Thyroid gland (tissue), 4 donors: ENCODE data around the gene CDYL. TPM values are rescaled to one million over a fixed set of nuclear protein-coding genes. Genes with fewer than 3 reads are reported as not detected.

ENCODE experiments used
- DNase-seq, 2 donors: peaks; one replicate each; pipeline ENCODE4 v3.0.0-alpha.2; 2019
- H3K27ac ChIP-seq, 3 donors: fragments of 200-600 bp; sonication (generic); 1 replicate in 2 of 3; 2 replicates in 1 of 3; pipeline ENCODE4 v1.5.1; 2016 to 2019; ENCODE audit warnings: mild to moderate bottlenecking in 1 of 3, moderate library complexity in 1 of 3
- H3K27me3 ChIP-seq: fragments of 200-600 bp; sonication (generic); one replicate; pipeline ENCODE4 v1.5.1; 2019
- H3K36me3 ChIP-seq, 2 donors: fragments of 200-600 bp; sonication (generic); one replicate each; pipeline ENCODE4 v1.5.1; 2016 to 2019
- H3K4me1 ChIP-seq, 2 donors: fragments of 200-600 bp; sonication (generic); one replicate each; pipeline ENCODE4 v1.5.1; 2017 to 2019
- H3K4me3 ChIP-seq, 3 donors: fragments of 200-600 bp; sonication (generic); replicated peaks in 1 of 3; 1 replicate in 2 of 3; 2 replicates in 1 of 3; pipeline ENCODE4 v1.5.1; 2016; ENCODE audit warnings: mild to moderate bottlenecking in 1 of 3
- H3K9me3 ChIP-seq: fragments of 200-600 bp; sonication (generic); one replicate; pipeline ENCODE4 v1.5.1; 2017
- POLR2A ChIP-seq, 2 donors: fragments of 450-650 bp; IDR thresholded peaks; one replicate each; pipeline ENCODE4 v1.6.1; 2017; ENCODE audit warnings: antibody characterized with exemption in 2 of 2, mild to moderate bottlenecking in 2 of 2, moderate library complexity in 1 of 2
- WGBS, 2 donors: methylation state at CpG; one replicate each; pipeline ENCODE4 v1.1.5; 2017; 5-methylcytosine and 5-hydroxymethylcytosine counted together
- intact Hi-C: fragments of 100-400 bp; cut with DNase I; formaldehyde crosslinking; loops from one replicate; pipeline ENCODE4 v1.15.1; 2023
- total RNA-seq, 4 donors: library from RNA; depleted of rRNA; stranded (reverse); fragments of >200 nt; gene quantifications; one replicate each; pipeline ENCODE4 v1.2.3, GENCODE V29; 2016
- TF ChIP-seq, protein P1 (sequence below), 6 experiments: fragments of 200-600 bp in 3 of 6; fragments of 450-650 bp in 3 of 6; sonication (generic) in 3 of 6; IDR thresholded peaks; one replicate each; pipeline ENCODE4 v1.5.1; 2016 to 2019; ENCODE audit warnings: antibody characterized with exemption in 6 of 6, mild to moderate bottlenecking in 2 of 6, inconsistent platforms in 1 of 6, moderate library complexity in 1 of 6

CDYL gene
- total RNA-seq, 4 donors from 2014 or later: 22.6 to 61.4 (median 43.7) TPM

DNA sequence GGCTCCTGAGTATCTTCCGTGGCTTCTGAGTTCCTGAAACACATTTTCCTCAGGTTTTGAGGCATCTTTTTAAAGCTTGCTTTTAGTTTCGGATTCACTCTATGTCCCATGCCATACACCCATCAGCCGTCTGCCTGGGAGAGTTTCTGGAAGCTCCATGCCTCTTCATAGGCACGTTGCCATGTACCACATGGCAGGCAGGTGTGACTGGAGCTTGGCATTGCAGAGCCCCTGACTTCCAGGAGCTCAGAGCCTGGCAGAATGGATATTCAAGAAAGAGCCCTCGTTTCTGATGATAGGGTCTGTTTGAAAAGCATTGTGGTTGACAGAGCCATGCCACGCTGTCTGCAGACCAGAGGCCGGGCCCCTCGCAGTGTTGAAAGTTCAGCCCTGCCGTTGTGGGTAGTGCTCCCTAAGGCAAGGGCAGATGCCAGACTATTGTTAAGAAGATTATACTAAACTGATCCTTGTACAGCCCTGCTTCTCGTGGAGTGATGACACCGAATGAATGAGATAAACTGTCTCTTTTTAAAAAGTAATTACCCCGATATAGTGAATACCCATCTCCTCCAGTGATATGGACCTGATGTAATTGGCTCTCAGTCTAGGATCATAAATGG, 127.7 kb downstream of the CDYL start:
- H3K27ac ChIP-seq: no peak overlapping the region
- H3K4me3 ChIP-seq: no peak overlapping the region
- H3K9me3 ChIP-seq: no peaks in the 10 kb centered on the region
- H3K4me1 ChIP-seq: peaks cover 0 to 11% of the 10 kb centered on the region in 2 donors
- DNase-seq: no peak
- no peaks in the 10 kb centered on the region for H3K36me3 ChIP-seq
- TF ChIP-seq, protein P1, sequence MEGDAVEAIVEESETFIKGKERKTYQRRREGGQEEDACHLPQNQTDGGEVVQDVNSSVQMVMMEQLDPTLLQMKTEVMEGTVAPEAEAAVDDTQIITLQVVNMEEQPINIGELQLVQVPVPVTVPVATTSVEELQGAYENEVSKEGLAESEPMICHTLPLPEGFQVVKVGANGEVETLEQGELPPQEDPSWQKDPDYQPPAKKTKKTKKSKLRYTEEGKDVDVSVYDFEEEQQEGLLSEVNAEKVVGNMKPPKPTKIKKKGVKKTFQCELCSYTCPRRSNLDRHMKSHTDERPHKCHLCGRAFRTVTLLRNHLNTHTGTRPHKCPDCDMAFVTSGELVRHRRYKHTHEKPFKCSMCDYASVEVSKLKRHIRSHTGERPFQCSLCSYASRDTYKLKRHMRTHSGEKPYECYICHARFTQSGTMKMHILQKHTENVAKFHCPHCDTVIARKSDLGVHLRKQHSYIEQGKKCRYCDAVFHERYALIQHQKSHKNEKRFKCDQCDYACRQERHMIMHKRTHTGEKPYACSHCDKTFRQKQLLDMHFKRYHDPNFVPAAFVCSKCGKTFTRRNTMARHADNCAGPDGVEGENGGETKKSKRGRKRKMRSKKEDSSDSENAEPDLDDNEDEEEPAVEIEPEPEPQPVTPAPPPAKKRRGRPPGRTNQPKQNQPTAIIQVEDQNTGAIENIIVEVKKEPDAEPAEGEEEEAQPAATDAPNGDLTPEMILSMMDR (IDR thresholded peaks at IDR 0.05): no peak
- TF ChIP-seq POLR2A (IDR thresholded peaks at IDR 0.05): no peak
- WGBS, 2 donors: 82 to 91% methylated on average over 12 of the region's 12 CpGs
- H3K27me3 ChIP-seq: no peaks in the 10 kb centered on the region
- intact Hi-C loops: no loop called here

DNA sequence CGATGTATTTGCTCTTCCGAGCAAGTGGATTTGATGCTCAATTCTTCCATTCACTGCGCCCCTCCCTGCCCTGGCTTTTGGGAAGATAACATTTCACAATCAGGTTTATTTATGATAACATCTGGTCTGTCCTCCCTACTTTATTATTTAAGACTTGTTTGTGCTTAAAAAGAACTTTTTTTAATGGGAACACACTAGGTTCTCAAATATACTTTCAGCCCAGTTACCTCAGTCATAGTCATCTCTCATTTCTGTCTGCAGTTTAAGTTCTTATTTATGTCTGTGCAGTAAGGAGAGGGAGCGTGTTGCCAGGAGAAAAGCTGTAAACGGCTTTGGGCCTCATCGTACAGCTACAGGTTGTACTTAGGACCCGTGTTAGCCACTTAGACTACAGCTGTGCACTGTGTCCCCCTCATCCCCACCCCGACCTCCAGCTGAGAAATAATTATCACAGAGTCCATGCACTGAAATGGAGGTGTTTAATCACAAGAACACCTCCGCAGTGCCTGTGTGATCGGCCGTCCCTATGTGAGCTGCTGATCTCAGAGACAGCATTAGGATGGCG, 128.3 kb downstream of the CDYL start:
- no peak overlapping the region for H3K4me3 ChIP-seq
- no peak for TF ChIP-seq POLR2A (IDR thresholded peaks at IDR 0.05)
- TF ChIP-seq, protein P1 (IDR thresholded peaks at IDR 0.05): no peak
- H3K27ac ChIP-seq: no peak overlapping the region
- intact Hi-C loops: no loop called here
- H3K9me3 ChIP-seq: no peaks in the 10 kb centered on the region
- DNase-seq: no peak
- H3K36me3 ChIP-seq: no peaks in the 10 kb centered on the region
- no peaks in the 10 kb centered on the region for H3K27me3 ChIP-seq
- peaks cover 0 to 11% of the 10 kb centered on the region in 2 donors for H3K4me1 ChIP-seq
- WGBS, 2 donors: 93 to 95% methylated on average over 12 of the region's 12 CpGs

DNA sequence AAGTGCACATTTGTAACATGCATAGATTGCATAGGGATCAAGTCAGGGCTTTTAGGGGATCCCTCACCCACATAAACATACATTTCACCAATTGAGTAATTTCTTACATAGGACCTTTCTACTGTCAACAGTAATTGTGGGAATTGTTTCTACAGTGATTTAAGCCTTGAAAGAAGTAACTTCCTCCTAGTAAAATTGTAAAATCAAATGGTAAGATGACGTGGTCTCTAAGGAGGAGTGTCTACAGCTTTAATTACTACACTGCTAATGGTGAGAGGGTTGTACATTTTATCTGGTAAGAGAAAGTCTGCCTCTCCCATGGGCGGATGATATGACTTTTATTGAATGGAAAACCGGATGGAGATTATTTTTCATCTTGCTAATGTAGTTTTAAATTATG, 129.6 kb downstream of the CDYL start:
- Histone ChIP-seq H3K4me1 (peaks cover 7 to 21% of the 10 kb centered on the region in 2 donors), H3K27ac (no peak overlapping the region), H3K27me3 (no peaks in the 10 kb centered on the region), H3K4me3 (no peak overlapping the region), H3K9me3 (no peaks in the 10 kb centered on the region), H3K36me3 (no peaks in the 10 kb centered on the region)
- TF ChIP-seq, protein P1 (IDR thresholded peaks at IDR 0.05): no peak
- no peak for TF ChIP-seq POLR2A (IDR thresholded peaks at IDR 0.05)
- intact Hi-C loops: no loop called here
- DNase-seq: no peak
- 91 to 92% methylated on average over 3 of the region's 3 CpGs for WGBS, 2 donors

DNA sequence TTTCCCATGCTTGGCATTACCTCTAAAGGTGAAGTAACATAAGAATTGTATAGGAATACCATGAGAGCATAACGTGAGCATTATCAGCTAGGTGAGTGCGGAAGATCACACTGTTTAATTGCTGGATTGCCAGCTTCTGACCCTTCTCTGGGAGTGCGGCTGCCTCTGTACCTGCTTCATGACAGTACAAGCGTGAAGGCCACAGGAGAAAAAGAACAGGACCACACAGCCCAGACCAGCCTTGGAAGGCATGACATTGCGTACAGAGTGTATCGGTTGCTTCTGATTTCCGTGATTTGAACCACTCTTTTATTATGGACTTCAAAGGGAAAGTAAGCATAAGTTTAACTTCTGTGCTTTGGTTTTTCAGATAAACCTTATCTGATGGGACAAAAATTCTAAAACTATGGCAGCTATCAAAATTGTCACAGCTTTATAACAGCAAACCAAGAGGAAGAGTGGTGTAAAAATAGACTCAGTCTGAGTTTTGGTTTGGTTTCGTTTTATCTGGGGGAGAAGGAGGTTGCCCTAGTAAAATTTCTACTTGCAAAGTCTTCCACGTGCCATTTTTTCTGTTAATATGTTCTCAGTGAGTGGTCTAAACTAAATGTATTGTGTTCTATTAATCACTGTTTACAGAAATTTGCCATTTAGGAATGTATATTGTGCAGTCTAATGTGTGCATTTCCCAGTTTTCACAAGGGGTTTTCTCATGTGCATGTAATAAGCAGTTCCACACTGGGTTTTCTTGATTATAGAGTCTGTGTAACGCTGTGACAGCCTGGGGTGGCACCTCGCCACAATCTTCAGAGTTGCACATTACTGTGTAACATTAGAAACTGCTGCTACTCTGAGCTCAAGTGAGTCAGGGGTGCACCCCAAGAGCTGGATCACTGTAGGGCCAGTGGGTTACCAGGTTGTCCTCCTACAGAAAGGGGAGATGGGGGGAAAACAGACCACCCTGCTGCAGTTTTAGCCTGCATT, 130.4 kb downstream of the CDYL start:
- WGBS, 2 donors: 88 to 93% methylated on average over 11 of the region's 11 CpGs
- H3K4me3 ChIP-seq: no peak overlapping the region
- no peaks in the 10 kb centered on the region for H3K9me3 ChIP-seq
- H3K36me3 ChIP-seq: no peaks in the 10 kb centered on the region
- intact Hi-C loops: no loop called here
- H3K27me3 ChIP-seq: no peaks in the 10 kb centered on the region
- peaks cover 9 to 21% of the 10 kb centered on the region in 2 donors for H3K4me1 ChIP-seq
- H3K27ac ChIP-seq: no peak overlapping the region
- TF ChIP-seq POLR2A (IDR thresholded peaks at IDR 0.05): no peak
- TF ChIP-seq, protein P1 (IDR thresholded peaks at IDR 0.05): no peak
- DNase-seq: no peak
